HUDEP-2 (cell line): ENCODE results near the gene TNC.

Experiments used
- DNase-seq, 76 experiments: peaks; one replicate each; lab custom pipeline; 2025; ENCODE audit not compliant: unreplicated experiment in 76 of 76; lab: John Stamatoyannopoulos, UW

Gene TNC

DNA sequence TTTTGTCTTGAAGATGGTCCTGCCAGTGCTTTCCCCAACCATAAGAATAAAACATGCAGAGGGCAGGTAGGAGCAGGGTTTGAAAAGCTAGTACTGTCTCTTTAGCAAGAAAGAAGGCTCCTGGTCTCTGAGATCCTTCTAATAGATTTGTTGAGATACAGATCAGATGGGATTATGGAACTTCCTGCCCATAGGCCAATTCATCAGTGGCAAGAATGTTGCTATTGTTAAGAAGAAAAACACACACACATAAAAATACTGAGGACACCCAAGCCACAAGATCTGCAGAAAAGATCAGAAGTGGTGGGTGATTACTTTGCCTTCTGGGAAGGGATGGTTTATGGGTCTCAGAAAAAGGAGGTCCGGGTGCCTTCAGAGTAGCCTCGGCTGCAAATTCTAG, 59.8 kb downstream of the TNC start:
- no peak for DNase-seq

DNA sequence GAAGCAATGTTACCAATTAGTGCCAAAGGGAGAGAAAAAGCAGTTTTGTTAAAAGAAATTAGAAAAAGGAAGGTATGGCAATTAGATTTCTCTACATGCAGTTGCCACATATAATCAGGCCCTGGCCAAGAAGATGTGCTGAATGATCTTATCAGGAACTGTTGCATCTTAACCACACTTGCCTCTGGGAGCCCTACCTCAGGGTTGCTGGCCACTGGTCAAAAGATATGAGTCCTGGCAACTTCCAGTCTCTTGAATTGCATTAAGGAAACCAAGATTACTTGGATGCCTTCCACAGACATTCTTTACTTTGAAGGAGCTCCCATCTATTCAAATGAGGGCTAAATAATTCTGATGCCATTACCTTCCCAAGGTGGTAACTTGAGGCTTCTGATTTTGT, 60.4 kb downstream of the TNC start:
- no peak for DNase-seq

DNA sequence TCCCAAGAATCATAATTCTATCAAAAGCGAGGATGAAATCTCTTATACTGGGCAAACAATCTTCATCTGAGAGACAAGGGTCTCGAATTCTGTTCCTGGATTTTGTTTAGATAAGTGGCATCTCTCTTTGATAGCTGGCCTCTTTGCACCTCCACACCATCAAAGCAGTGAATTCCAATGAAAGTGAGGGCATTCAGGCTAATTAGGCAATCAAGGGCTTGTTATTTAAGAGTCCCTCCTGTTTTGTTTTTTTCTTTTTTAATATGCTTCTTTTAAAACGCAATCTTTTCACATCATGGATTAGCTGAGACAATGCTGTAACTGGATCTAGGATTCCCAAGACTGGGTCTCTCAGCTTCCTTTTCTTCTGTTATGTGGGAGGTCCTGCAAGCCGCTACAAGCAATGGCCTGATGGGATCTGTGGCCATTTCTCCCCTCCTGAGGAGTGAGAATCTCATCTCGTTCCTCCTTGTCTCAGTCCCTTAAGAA, 67.9 kb downstream of the TNC start:
- no peak for DNase-seq

DNA sequence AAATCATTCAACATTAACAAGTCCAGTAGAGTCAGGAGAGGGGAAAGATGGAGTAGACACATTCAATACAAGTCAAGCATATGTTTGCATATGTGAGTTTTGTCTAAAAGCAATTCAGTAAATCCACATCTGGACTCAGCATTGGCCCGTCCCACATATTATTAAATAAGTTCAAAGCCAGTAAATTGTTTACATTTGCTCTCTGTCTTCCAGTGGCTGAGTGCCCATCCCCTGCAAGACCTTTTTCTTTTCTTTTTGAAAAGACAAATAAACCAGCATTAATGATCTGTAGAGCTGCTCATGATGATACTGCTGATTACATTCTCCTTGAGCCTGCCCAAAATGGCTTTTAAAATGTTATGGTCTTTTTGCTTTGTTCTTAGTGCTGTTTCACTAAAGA, 71.1 kb downstream of the TNC start:
- DNase-seq = no peak

DNA sequence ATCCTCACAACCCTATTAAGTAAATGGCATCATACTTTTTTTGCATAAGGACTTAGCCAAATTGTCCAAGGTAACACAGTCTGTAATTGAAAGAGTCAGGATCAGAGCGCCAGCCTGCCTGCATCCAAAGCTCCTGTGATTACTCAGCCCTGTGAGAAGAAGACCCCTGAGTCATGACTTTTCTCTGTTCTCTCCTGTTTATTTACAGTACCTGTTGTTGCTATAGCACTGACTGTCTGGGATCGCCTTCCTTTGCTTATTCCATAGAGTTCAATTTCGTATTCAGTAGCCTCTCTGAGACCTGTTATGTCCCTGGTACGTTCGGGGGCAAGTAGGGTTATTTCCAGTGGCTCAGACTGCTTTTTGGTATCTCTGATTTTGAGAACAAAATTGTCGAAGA, 71.8 kb downstream of the TNC start:
- no peak for DNase-seq

DNA sequence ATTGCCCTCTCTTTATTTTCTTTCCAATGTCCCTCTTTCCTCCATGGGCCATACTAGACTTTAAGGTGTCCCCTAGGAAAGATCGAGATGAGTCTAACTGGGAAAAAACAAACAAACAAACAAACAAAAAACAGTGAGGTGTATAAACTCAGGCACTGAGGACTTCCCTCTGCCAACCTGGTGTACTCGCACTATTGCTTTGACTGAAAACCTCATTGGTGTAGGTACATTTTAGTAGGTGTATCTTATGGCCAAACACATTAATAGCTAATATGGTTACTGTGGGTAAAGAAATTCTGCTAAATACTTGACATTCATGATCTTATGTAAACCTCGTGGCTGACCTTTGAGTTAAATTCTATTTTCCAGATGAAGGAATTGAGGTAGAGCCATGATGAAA, 74.3 kb downstream of the TNC start:
- no peak for DNase-seq

DNA sequence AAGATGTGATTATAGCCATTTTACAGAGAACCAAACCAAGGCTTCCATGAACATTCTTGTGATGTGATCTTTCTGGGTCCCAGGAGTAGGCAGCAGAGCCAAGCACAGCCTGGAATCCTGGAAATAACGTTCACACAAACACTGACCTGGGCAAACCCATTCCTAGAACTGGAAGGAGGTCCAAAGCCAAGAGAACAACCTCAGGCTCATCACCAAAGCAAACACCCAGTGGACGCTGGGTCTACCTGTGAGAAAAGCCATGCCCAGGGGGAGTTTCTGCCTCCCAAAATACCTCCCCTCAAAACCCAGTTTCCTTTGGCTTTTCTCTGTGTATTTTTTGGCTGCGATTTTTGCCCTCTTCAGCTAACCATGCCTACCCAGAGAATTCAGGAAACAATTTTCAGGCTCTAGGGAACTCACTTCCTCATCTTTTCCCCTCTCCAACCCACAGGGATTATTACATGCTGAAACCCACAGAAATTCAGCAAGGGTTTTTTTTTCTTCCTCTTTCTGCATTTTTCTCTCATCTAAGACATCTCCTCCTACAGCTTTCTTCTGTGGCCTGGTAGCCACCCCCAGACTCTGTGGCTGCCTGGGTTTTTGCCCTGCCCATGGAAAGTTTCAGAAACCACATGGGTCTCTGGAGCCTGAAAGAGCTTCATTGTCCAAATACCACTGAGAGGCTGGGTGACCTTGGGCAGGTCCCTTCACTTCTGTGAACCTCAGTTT, 75.0 kb downstream of the TNC start:
- peak in 1 of 76 experiments; percentile 6 for DNase-seq

DNA sequence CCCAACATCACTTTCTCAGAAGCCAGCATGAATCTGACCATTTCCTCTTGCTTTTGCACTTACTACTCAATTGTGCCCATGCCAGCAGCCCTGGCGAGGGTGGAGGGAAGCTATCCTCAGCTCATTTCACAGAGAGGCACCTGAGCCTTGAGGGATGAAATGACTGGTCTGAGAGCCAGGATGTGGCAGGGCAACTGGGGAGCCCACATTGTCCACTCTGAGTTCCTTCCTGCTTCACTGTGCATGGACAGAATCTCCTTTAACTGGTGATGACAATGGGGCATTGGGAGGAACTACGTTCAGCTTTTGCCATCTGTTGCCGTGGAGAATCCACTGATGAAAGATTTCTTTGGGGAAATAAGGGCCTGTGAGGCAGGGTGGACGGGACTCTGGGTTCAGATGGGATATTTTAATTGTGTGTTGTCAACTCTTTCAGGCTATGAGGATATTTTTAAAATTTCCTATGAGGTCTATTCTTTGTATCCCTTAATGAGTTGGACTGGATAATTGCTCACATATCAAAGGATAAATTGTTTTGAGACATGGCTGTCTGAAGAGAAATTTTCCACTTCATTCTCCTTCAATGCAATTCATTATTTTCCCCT, 78.3 kb downstream of the TNC start:
- DNase-seq = no peak

DNA sequence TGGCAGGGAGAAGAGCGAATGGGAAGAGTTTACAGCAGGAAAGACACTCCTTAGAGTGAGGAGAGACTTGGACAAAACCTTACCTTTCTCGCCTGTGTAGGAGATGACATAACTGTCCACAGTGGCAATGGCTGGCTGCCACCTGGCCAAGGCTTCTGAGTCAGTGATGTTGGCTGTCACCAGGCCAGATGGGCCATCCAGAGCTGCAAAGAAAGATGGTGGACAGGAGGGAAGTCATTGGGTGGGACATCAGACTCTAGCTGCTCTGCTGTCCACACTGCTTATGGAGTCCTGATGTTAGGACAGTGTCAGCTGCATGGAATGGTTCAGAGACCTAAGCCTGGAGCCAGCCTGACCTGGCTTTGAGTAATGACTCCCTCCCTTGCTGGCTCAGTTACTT, 79.8 kb downstream of the TNC start:
- no peak for DNase-seq

DNA sequence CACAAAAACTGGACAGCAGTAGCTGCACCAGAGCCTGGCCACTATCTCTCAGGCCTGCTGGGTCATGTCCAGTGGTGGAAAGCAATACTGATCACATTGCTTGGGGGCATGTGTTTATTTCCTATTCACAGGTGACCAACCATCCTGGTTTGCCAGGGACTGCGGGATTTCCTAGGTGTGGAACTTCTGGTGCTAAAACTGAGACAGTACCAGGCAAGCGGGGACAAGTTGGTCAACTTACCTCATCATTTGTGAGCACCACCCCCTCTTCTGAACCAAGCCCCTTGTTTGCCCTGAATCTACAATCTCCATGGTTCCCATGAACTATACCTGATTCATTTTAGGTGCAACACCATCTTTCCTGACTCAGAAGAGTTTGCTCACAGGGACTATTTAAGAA, 81.3 kb downstream of the TNC start:
- DNase-seq = no peak

DNA sequence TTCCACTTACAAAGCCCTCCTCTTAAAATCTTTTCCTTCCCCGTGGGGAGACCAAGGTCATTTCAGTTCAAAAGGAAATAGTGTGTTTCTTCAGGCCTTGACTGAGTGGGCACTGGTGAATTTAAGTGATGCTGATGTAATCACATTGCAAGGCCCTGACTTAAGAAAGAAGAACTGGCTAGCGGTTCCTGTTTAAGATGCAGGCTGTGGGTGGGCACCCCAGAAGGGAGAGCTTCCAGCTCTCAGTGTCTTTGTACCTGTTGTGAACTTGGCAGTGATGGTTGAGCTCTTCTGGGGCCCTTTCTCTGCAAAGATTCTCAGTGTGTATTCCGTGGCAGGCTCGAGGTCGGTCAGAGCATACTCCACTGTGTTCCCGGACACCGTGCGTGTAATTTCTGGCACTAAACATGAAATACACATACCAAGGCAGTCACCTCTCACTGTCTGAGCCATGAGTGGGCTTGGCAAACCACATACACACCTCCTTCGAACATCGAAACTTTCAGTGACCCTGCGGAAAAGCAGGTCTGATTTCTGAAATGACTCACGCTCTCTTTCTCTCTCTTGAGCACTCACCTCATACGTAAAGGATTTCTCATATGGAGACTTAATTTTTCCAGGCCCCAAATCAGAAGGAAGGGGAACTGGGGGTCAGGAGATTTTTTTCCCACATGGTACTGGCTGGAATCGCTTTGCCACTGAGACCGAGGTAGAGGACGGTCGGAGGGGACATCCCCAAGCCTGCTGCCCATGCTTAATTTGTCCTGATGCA, 81.9 kb downstream of the TNC start:
- DNase-seq = no peak

DNA sequence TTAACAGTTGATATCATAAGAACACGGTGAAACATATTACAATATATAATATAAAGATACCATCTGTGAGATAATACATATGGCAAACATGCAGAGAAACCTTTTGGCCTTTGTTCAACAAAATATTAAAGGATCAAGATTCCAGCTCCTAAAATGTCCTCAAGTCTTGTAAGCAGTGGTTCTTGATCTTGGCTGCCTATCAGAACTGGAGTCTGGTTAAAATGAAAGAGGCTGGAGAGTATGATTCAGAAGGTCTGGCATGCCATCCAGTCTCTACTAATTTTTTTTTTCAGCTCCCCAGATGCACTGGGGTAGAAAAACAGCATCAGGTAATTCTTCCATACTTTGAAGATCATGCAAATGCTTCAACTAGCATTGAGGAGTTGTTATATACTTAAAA, 83.2 kb downstream of the TNC start:
- no peak for DNase-seq

DNA sequence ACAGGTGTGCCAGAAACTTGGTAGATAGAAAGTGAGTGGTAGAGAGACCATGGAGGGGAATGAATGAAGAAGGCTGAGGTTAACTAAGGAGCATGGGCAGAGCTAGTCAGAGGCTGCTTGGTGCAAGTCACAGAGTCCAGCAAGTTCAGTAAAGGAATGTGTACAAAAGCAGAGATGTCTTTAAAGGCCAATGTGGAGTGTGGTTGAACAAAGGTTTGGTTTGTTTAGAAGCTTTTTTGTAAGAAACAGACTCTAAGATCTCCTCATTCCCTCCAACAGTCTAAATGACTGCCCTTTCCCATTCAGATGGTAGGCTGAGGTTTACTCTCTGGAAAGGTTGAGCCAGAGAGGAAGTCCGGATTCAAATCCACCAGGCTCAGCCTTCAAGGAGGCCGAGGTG, 84.2 kb downstream of the TNC start:
- no peak for DNase-seq

DNA sequence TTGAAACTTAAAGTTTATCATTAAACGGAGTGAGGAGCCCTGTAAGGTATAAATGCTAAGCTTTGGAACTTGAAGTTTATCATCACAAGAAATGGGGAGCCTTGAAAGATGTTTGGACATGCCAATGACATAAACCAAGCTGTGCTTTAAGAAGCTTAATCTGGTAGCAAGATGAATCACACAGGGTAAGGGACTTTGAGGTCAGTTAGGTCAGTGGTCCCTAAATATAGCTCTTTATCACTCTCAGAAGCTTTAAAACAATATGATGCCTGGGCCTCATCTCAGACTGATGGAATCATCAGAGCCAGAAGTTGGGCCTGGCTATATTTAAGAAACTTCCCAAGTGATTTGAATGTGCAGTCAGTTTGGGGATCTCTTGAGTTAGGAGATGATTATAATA, 85.7 kb downstream of the TNC start:
- DNase-seq = no peak

DNA sequence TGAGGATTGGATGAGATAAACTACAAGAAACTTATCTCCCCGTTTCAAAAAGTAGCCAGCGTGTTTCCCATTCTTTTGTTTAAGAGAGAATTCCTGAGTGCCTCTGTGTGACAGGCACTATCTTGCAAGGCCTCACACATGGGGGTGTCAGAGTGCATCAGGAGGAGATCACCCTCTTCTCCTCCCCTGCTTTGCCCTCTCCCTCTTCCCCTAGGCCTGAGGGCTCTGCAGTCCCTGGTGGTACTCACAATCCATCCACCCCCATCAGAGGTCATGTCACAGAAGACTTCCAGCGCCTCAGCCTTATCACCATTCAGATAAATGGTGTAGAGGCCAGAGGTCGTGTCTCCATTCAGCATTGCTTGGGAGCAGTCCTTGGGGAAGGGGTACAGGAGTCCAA, 88.0 kb downstream of the TNC start:
- DNase-seq = no peak

DNA sequence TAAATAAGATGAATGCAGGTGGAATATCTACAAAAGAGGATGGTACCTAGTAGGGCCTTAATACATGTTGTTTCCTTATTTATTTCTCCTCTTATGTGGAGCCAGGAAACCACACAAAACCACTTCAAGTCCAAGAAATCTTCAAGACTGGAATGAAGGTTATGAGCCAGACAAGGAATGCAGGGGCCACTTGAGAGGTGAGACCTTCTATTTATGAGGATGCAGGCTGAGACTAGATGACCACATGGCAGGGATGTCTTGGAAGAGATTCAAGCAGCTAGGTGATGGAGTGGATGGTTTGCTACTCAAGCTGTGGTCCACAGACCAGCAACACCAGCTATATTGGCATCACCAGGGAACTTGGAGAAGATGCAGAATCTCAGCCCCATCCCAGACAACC, 92.2 kb downstream of the TNC start:
- no peak for DNase-seq

DNA sequence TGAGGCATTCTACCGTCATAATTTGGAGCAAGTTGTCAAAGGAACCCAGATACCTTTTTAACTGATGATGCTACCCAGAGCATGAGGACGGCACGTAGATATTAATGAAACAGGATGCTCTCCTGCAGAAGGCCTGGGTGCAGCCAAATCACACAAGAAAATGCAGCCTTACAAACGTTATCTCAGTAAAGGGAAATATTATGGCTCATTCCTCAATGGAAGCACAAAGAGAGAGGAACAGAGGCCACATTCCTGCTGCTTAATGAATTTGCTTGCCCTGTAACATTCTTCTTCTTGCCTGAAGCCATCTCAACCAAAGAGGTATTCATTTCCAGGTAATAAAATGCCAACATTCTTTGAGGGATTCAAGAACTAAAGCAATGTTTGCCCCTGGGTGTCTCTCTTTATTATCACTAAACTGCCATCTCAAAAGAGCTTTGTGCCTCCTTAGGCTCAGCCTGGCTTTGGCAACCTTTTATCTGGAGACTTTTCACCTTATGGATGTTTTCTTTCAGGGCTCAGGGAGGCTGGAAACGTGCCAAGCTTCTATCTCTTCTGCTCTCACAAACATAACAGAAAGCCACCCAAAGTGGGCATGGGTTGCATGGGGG, 92.9 kb downstream of the TNC start:
- no peak for DNase-seq

DNA sequence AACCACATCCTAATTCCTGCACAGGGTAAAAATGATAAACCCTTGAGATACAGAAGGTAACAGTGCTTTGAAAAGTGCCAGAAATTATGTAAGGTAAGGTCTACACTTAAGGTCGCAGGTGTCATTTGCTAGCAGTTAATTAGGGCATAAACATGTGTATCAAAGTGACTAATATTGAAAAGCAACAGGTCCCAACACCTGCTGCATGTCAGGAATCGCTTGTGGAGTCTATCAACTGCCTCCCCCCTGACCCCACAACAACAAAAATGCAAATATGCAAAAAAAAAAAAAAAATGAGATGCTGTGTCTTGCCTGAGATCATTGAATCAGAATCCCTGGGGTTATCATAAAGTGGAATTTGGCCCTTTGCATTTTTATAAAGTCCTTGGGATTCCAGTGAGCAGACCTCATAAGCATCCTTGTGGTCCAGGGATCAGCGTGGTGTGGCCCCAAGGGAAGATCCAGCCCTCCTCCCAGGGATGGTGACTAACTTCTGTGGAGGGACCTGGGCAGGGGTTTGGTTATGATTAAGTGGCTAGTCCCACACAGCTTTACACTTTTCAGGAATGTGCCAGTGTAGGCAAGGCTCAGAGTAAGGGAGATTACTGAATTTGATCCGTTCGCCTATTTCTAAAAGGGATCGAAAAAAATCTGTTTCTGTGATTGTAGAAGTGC, 95.1 kb downstream of the TNC start:
- DNase-seq = no peak

DNA sequence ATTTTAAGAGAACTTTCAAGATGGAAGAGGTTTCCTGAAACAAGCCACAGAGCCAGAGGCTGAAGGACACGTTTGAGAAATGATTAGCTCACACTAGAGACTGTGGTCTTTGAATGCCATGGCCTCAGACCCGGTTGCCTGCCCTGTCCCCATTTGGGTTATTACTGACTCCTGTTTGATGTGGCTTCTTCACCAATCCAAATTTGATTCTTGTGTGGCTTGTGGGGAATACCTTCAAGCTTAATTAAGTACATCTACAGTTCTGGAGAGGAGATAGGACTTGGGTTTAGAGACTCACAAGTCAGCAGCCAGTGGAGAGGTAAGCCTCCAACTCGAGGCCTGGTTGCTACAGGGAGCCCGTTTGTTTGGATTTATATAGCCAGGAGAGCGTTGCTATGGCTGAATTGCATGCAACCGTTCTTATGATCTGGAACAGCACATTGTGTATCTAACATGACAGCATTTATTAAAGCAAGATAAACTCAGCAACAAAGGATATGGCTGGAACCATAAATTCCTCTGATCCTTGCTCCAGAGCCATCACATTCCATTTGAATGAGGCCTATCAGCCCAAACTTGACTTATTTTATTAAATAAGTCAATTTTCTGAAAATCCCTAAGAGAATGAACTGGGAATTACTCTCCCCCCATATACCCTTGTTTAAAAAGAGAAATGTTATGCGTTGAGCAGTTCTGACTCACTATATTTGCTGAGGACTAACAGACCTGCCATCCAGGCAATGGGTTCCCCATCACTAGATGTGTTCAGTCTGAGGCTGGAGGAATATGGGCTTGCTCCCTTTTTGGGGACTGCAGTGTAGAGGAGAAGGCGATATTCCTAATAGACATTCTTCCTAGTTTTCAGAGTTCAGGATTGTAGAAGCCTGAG, 99.2 kb downstream of the TNC start:
- DNase-seq = no peak

DNA sequence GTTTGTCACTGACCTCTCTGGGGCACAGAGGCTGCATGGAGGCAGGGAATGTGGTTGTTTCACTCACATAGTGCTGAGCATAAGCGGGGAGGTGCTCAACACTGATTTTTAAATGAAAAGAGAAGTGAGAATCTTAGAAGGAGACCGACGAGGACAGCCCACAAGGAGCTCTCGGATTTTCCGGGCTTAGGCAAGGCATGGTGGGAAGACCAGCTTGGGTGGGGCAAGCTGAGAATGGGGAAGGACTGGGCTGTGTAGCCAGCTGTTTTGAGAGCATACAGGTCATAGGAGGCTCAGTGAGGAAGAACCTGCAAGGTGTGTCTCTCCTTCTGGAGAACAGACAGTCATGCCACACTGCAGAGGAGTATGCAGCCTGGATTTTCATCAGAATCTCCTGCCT, 101.6 kb downstream of the TNC start:
- DNase-seq = no peak
